GM19467 (cell line): ENCODE data around the gene SUN2.
"Not testable (repeated sequence)": the region's sequence is repeated elsewhere in the genome, so short reads cannot be mapped to it uniquely, and the experiment has no call there.

ENCODE experiments used
- ATAC-seq: cut with Tn5 transposase; IDR thresholded peaks from one replicate; pipeline ENCODE4 v1.9.1; 2021; ENCODE audit warnings: mild to moderate bottlenecking, moderate library complexity; ENCODE audit not compliant: unreplicated experiment

The SUN2 gene, protein sequence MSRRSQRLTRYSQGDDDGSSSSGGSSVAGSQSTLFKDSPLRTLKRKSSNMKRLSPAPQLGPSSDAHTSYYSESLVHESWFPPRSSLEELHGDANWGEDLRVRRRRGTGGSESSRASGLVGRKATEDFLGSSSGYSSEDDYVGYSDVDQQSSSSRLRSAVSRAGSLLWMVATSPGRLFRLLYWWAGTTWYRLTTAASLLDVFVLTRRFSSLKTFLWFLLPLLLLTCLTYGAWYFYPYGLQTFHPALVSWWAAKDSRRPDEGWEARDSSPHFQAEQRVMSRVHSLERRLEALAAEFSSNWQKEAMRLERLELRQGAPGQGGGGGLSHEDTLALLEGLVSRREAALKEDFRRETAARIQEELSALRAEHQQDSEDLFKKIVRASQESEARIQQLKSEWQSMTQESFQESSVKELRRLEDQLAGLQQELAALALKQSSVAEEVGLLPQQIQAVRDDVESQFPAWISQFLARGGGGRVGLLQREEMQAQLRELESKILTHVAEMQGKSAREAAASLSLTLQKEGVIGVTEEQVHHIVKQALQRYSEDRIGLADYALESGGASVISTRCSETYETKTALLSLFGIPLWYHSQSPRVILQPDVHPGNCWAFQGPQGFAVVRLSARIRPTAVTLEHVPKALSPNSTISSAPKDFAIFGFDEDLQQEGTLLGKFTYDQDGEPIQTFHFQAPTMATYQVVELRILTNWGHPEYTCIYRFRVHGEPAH

DNA sequence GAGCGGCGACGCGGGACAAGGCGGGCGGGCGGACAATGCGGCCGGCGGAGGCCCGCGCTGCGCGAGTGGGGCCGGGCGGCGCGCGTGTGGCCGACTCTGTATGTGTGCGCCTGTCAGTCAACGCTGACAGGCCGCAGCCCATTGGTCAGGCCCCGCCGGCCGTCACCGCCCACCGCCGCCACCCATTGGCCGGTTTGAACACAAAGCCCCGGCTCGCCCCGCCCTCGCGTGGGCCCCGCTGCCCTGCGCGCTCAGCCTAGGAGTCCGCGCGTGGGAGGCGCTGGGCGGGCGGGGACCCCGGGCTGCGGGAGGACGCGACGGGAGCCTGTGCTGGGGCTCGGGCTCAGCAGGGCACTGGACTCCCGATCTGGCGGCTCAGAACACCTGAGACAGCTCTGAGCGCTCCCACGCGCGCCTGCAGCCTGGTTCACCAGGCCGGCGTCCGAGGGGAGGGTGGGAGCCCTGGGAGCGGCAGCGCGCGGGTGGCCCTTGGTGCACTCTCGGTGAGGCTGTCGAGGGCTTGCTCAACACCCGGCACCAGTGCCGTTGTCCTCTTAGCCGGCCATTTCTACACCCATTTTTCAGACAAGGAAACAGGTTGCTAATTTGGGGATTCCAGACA is at the start of gene SUN2:
Gene SUN2, minus strand, starts transcription at position 88 of the 622 bp plus-strand sequence. CDS start 3,370 bp downstream, outside the sequence.
- ATAC-seq = peak; percentile 52

DNA sequence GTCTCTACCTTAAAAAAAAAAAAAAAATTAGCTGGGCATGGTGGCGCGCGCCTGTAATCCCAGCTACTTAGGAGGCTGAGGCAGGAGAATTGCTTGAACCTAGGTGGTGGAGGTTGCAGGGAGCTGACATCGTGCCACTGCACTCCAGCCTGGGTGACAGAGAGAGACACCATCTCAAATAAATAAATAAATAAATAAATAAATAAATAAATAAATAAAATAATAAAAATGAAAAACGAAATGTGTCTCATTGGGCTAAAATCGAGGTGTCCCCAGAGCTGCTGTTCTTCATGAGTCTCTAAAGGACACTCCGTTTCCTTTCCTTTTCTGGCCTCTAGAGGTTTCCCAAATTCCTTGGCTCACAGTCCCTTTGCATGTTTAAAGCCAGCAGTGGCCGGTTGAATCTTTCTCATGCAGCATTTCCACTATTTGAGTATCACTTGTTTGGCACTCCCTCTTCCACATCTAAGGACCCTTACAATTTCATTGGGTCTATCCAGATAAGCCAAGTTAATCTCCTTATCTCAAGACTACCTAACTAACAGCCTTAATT is 49.3 kb upstream of the SUN2 start:
- ATAC-seq = not testable (repeated sequence)

DNA sequence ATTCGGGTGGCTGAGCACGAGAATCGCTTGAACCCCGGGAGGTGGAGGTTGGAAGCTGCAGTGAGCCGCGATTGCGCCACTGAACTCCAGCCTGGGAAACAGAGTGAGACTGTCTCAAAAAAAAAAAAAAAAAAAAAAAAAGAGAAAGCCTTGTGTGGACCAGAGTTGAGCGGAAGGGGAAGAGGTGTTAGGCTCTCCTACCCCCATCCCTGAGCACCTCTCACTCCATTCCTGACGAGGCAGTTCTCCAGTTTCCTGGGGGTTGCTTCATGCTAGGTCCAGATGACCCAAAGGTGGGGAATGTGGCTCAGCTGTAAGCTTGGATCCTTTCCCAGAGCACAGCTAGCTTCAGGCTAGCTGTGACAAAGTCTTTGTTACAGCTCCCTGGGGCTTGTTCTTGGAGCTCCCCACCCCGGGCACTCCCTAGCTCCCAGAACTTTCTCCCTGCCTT is 46.9 kb upstream of the SUN2 start:
- no peak for ATAC-seq

DNA sequence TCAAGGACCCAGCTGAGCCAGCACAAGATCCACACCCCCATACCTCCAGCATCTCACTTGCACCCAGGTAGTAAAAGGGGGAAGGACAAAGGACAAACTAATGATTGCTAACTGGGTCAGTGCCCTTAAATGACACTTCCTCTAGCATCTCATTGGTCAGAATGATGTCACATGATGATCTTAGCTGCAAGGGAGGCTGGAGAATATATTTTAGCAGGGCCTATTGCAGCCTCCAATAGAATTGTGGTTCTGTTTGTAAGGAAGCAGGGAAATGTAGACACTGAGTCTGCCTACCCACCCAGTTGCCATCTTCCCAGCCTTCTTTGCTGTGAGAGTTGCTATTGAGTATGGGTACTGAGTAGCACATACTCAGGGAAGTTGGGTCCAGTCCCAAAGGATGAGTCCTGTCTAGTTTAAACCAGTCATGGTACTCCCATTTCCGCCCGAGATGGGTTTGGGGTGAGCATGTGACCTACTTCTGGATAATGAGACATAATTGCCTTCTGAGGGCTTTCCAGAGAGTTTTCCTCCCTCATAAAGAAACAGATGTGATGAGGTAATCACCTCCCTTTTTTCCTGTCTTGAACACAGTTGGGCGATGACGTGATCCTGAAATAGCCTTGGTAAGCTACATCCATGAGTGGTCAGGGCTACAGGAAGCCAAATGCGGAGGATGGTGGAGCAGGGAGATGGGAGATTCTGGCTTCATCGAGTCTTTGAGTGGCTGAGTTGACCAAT is 43.6 kb upstream of the SUN2 start:
- ATAC-seq = no peak

DNA sequence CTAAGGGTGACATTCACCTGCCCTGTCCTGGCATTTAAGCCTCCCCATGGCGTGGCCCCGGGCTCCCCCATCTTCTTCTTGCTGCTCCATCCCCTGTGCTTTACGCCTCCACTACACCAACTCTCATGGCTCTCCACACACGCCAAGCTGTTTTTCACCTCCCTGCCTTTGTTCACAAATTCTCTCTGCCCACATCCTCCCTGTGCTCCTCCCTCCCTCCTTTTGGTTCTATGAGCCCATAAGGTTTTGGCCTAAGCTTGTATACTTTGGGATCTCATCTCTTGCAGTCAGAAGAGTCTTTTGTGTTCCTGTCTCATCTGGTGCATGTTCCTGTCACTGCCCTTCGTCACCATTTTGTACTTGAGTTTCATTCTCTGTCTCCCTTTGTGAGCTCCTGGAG is 42.7 kb upstream of the SUN2 start:
- no peak for ATAC-seq

DNA sequence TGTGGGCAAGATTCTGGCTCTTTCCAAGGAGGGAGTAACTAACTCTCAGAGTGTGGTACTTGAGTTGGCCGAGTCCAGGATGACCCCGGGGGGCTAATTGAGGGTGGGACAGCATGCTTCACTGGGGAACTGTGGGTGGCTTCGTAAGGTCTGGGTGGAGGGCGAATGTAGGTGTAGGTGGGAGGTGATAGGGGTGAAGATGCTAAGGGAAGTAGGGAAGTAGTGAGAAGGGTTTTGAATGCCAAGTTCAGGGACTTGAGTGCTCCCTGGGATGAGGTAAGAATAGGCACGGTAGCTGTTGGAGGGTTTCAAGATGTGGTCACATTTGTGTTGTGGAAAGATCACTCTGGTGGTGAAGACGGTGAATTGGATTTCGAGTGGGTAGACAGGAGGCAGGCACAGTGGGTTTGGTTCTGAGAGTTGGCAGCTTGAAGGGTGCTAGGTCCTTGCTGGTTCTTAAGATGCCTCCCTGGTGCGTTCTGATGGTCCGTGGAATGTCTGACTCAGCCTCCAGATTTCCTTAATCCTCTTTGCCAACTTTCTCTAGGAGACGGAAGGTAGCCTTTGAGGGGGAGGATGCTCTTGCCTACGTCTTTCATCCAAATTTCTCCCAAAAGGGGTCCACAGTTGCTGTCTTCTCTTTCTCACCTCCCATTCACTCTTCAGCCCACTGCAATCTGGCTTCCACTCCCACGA is 40.6 kb upstream of the SUN2 start:
- ATAC-seq = no peak

DNA sequence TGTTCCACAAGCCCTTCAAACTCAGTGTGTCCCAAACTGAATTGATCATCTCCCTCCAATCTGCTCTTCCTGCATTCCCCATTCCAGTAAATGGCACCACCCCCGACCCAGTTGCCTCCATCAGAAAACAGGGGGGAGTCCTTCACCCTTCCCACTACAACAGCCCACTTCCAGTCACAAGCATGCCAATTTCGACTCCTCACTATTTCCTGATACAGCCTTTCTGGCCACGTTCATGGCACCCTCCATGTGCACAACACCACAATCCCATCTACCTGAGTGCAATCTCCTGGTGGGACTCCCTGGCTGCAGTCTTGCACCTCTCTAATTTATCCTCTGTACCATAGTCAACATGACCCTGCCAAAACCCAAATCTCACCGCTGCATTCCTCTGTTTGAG is 39.8 kb upstream of the SUN2 start:
- ATAC-seq = no peak

DNA sequence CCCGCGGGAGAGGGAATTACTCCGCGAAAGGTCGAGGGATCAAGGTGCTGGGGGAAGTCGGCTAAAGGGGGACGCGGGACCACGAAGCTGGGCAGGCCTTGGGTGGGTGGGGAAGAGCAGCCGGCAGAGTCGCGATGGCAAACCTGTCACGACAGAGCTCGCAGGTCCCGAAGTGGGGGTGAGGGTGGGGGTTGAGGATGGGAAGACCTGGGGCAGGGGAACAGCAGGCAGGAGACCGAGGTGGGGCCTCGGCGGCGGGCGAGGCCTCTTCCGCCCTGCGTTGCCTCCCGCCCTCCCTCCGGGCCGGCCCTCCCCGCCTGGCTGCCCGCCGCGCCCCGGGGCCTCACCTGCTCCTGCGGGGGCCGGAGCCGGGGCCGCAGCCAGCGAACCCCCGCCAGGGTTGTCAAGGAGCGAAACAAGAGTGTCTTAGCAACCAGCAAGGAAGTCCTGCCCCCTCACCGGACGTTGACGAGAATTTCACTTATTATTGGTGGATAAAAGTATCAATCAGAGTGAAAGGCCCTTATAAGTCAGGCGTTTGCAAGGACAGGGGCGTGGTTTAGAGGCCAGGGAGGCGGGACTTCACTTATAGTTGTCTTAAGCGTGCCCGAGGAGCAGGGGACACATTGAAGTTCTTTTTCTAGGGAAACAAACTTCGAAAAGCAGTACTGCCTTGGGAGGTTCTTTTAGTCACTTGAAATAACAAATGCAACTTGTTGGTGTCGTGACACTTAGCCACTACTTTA is 38.1 kb upstream of the SUN2 start, which contains the start of gene DNAL4:
Gene DNAL4, minus strand, starts transcription at position 423 of the 746 bp plus-strand sequence. CDS start 11,412 bp downstream, outside the sequence.
- ATAC-seq = peak; percentile 92

DNA sequence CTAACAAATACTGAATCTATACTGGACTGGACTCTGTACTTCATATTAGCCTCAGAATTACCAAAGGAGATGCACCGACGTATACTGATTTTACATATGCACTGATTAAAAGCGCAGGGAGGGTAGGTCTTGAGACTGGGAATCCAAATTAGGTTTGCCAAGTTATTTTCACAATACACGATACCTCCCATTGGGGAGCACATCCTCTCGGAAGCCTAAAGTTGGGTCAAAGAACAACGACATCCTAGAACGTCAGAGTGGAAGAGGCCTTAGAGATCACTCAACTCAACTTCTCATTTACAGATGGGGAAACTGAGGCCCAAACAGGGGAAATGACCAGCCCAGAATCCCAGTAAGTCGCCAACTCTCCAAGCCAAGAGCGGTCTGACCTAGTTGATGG is 37.5 kb upstream of the SUN2 start:
- ATAC-seq = no peak

DNA sequence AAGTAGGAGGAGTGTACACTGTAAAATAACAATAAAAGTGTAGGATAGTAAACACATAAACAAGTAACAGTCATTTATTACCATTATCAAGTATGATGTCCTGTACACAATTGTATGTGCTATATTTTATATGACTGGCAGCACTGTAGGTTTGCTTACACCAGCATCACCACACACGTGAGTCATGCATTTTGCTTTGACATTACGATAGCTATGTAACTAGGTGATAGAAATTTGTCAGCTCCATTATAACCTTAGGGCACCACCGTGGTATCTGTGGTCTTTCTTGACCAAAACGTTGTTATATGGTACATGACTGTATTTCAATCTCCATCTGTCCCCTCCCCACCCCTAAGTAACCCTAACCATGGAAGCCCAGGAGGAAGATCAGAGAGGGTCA is 37.0 kb upstream of the SUN2 start:
- no peak for ATAC-seq

DNA sequence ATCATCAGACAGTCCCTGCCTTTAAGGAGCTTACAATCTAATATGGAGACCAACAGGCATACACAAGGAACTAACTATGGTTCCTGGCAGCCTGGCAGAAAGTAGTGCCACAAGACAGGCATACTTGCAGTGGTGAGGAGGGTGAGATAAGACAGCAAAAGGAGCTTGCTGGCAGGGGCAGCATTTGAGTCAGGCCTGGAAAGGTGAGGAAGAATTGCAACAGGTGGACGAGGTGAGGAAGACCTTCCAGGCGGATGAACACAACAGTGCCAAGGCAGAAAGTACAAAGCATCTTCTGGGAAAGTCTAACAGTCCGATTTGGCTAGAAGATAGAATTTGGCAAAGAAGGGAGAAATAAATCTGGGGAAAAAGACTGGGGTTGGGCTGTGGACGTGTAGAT is 33.8 kb upstream of the SUN2 start:
- no peak for ATAC-seq

DNA sequence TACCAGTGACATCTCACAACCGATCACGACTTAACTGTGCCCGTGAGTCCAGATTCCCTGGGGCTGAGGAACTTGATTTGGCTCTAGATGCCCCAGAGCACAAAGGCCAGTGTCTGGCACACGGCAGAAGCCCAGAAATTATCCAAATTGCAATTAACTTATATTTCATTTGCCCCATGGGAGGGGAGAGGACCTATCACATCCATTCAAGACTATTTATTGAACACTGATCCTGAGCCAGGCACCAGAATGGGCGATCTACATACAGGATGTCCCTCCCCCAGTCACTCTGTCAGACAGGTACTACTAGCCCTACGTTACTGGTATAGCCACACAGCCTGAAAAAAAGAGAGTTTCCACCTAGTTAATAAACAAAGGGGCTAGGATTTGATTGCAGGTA is 33.0 kb upstream of the SUN2 start:
- ATAC-seq = no peak

DNA sequence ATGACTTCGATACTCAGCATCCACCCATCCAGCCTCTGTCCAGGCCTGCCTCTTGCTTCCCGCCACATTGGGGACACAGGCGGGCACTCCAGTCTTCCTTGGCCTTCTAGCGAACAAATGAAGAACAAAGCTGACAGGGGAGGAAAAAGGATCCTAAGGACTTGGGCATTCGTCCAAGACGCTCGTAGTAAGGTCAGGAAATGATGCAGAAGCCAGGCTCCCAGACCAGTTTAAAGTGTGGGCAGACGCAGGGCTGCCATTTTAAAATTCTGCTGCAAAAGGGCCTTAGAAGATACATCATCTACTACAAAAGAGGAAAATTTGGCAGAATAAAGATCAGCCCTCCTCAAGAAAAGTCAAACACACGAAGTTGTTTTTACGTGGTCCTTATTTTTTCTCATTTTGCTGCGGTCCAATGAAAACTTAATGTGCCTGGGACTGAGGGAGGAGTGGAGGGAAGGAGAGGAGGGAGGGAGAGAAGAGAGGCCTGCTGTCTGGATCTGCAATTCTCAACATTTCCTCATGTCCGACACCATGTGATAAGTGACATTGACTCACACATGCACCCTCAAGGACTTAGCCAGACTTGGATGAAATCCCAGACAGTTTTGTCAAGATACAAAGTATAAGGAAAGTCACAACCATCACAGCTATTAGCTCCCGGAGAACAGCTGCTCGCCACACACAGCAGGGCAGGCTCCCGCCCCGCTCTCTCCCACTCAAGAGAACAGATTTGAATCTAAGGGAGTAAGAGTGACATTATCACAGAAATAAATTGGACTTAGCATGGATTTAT is 32.4 kb upstream of the SUN2 start:
- ATAC-seq = no peak

DNA sequence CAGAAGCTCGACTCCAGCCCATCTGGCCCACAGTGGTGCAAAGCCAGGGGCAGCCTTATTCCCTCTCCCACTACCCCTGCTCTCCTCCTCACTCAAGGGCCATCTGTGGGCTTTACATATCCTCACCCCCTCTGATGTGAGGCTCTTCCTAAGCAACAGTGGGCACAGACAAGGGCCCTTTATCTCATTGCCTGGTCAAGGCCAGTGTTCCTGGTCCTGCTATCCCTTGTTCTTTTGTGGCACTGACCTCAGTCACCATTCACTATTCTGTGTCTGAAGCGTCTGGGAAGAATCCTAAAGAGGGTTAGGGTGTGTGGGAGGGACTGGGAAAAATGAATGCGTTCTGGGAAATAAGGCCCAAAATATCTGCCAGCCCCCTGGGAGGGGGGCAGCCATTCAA is 30.8 kb upstream of the SUN2 start:
- no peak for ATAC-seq

DNA sequence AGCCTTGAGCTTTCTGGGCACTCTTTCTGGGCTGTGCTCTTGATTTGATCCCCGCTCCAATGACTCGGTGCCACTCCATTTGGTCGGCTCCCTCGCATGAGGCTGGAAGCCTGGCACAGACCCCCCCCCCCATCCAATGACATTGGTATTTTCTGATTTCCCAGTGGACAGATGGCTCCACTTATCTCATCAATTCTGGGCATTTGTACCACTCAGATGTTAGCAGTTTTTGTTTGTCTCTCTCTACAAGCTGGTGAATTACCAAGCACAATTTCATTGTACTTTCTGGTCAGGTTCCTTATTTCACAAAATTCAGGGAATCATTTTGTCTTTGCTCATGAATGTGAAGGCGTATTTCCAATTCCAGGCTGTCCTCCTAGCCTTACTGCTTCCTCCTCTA is 29.1 kb upstream of the SUN2 start:
- no peak for ATAC-seq

DNA sequence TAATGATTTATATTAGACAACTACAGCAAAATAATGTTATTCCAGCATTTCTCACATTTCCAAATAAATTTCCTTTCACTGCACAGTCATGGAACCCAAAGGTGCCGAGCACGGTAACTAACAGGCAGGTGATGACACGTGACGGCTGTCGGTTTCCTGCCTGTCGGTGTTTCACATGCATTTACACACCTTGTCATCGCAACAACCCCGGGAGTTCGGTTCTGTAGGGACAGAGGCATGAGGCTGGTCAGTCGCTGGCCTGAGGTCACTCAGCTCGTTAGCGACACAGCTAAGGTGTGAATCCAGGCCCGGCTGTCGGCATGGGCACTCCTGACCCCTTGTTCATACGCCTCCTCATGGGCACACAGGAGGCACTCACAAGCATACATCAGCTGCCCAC is 28.2 kb upstream of the SUN2 start:
- ATAC-seq = no peak

DNA sequence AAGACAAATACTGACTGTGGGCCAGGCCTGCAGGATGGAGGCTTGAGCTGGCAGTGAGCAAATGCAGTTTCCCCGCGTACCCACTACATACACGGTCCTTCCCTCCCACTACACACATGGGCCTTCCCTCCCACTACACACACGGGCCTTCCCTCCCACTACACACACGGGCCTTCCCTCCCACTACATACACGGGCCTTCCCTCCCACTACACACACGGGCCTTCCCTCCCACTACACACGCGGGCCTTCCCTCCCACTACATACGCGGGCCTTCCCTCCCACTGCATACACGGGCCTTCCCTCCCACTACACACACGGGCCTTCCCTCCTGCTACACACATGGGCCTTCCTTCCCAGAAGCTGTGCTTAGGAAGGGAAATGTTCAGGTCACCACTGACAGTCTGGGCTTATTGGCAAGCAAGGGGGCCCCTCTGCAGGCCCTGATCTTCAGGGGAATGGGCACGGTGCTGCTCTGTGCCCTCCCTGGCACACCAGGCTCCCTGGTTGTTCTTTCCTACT is 27.4 kb upstream of the SUN2 start:
- ATAC-seq = no peak

DNA sequence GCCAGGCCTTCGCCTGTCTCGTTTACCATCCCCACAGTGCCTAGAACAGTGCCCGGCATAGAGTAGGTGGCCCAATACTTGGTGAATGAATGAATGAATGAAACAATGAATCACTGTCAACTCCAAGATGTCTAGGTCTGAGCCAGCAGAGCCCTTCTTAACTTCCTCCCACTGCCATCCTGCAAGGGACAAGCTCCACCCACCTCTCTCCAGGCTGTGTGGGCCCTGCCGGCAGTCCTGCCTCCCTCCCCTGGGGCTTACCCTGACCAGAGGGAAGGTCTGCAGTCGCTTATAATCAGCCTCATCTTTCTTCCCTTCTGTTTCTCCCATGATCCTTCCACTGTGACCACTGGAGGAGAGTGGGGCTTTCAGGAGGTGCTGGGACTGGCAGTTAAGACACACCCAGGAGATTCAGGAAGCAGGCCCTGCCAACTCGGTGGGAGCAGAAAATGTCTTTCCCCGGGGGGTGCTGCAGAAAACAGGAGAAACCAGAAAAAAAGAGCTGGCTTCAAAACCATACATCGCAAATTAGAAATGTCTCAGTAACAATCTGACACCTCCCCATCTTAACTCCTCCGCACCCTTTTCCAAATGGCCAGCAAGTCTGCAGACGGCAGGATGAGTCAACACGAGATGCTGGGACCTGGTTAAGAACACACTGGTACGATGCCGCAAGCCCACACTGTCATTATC is 26.8 kb upstream of the SUN2 start:
- no peak for ATAC-seq
